Measurements from ENCODE around the gene VPS52. TPM values are rescaled to one million over a fixed set of nuclear protein-coding genes. Genes with fewer than 3 reads are reported as not detected.
A peak's percentile ranks its signal among the peaks of the same experiment; 100 is the strongest.

The VPS52 gene
- total RNA-seq, 1 donor = 40.5 TPM

GRCh38 chr6:33301877-33302276, 30.2 kb upstream of the VPS52 start:
- H3K4me3 ChIP-seq (ENCODE audit: low read depth, low read length) = no peak overlapping the region
- no peak for DNase-seq (ENCODE audit: low read depth)
- no peak for TF ChIP-seq CTCF (IDR thresholded peaks at IDR 0.05; ENCODE audit: insufficient read depth, low read length)

GRCh38 chr6:33299237-33299944, 27.7 kb upstream of the VPS52 start:
- TF ChIP-seq CTCF (IDR thresholded peaks at IDR 0.05; ENCODE audit: insufficient read depth, low read length) = peak; percentile 83
- H3K4me3 ChIP-seq (ENCODE audit: low read depth, low read length) = peak overlapping the region; percentile 75
- peak; percentile 91 for DNase-seq (ENCODE audit: low read depth)

DNA sequence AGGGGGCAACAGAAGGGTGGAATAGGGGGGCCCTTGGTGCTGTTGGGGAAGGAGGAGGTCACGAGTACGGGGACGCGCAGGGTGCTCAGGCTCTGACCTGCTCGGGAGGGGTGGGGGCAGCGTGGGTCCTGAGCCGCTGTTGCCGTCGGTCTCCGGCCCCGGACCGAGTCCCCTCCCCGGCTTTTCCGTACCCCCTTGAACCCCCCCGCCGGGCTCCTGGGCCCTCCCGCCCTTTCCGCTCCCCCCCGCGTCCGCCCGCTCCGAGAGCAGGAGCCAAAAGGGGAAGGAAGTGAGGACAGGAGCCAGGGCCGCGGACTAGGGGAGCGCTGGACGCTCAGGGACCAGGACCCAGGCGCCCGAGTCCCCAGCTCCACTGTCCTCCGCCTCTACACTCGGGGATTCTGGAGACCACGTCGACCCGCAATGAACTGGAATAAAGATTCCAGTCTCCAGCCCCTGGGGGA, 27.1 kb upstream of the VPS52 start, which contains the start of gene RGL2:
Gene RGL2 (minus strand): TSS at position 170 of the 464 bp plus-strand sequence. CDS start 332 bp downstream, outside the sequence.
- peak; percentile 45 for DNase-seq (ENCODE audit: low read depth)
- no peak for TF ChIP-seq CTCF (IDR thresholded peaks at IDR 0.05; ENCODE audit: insufficient read depth, low read length)
- H3K4me3 ChIP-seq (ENCODE audit: low read depth, low read length) = peak within 1 kb of the TSS; percentile 75

- no peak for TF ChIP-seq CTCF (IDR thresholded peaks at IDR 0.05; ENCODE audit: insufficient read depth, low read length)
- H3K4me3 ChIP-seq (ENCODE audit: low read depth, low read length) = peak overlapping the region; percentile 75
- DNase-seq (ENCODE audit: low read depth) = peak; percentile 79
These were observed 26.5 kb upstream of the VPS52 start for GRCh38 chr6:33297956-33298772.

- TF ChIP-seq CTCF (IDR thresholded peaks at IDR 0.05; ENCODE audit: insufficient read depth, low read length) = no peak
- no peak for DNase-seq (ENCODE audit: low read depth)
- H3K4me3 ChIP-seq (ENCODE audit: low read depth, low read length) = peak overlapping the region; percentile 75
These were observed 25.8 kb upstream of the VPS52 start for GRCh38 chr6:33297406-33297955.

- no peak for DNase-seq (ENCODE audit: low read depth)
- H3K4me3 ChIP-seq (ENCODE audit: low read depth, low read length) = peak overlapping the region; percentile 75
- no peak for TF ChIP-seq CTCF (IDR thresholded peaks at IDR 0.05; ENCODE audit: insufficient read depth, low read length)
These were observed 25.2 kb upstream of the VPS52 start for GRCh38 chr6:33296797-33297405.
